GM12878 (cell line): ENCODE data around the gene ATXN7L1. TPM values are rescaled to one million over a fixed set of nuclear protein-coding genes. Genes with fewer than 3 reads are reported as not detected.

Source experiments
- ATAC-seq: fragments of 200-7000 bp; cut with Tn5 transposase; 3 replicates; pipeline ENCODE4 v1.9.1; 2020; ENCODE audit warnings: mild to moderate bottlenecking, moderate library complexity
- BruUV-seq: library from RNA; stranded (reverse); fragments of 400-500 nt; replicated peaks from 2 replicates; lab custom pipeline; 2021; lab: Mats Ljungman, UMichigan
- CTCF ChIA-PET: fragments of 300-600 bp; sonication (Branson Sonifier 250); formaldehyde crosslinking; extraction: SDS; loops from one replicate; lab custom pipeline; 2021; ENCODE audit warnings: inconsistent platforms; lab: Yijun Ruan, JAX
- POLR2A ChIA-PET: fragments of 350-600 bp; formaldehyde crosslinking; extraction: SDS; loops from one replicate; lab custom pipeline; 2021; ENCODE audit warnings: inconsistent platforms; lab: Charles Lee
- RAD21 ChIA-PET: fragments of 300-600 bp; sonication (Branson Sonifier 250); formaldehyde crosslinking; loops from one replicate; lab custom pipeline; 2023; ENCODE audit warnings: antibody characterized with exemption; ENCODE audit not compliant: unreplicated experiment; lab: Charles Lee
- SMC1A ChIA-PET: fragments of 300-600 bp; sonication (Branson Sonifier 250); formaldehyde crosslinking; loops from one replicate; lab custom pipeline; 2023; ENCODE audit not compliant: unreplicated experiment, uncharacterized antibody; lab: Charles Lee
- DNase-seq: peaks from one replicate; pipeline ENCODE4 v3.0.0-alpha.2; 2011; ENCODE audit warnings: low read depth, low spot score
- FAIRE-seq: peaks from 3 replicates; lab custom pipeline; 2011; peaks lifted over from hg19 to GRCh38; lab: Jason Lieb, UNC
- H2AFZ ChIP-seq: 2 replicates; pipeline ENCODE4 v1.6.0; 2011; ENCODE audit warnings: low read depth, low read length, control low read depth; ENCODE audit not compliant: control insufficient read depth
- H3K27ac ChIP-seq: 2 replicates; pipeline ENCODE4 v1.5.1; 2011; ENCODE audit warnings: control low read depth; ENCODE audit not compliant: control insufficient read depth, insufficient read depth
- H3K27me3 ChIP-seq, 2 experiments: replicated peaks in 1 of 2; 2 replicates each; pipeline versions ENCODE4 v1.6.0 to v1.6.1; 2011; ENCODE audit warnings: low read length in 1 of 2; ENCODE audit not compliant: control insufficient read depth in 2 of 2, insufficient read depth in 2 of 2
- H3K36me3 ChIP-seq, 2 experiments: 2 replicates each; pipeline ENCODE4 v1.5.1; 2011; ENCODE audit warnings: low read length in 1 of 2; ENCODE audit not compliant: control insufficient read depth in 2 of 2, insufficient read depth in 2 of 2
- H3K4me1 ChIP-seq: 2 replicates; pipeline ENCODE4 v1.6.1; 2011; ENCODE audit warnings: mild to moderate bottlenecking, low read length, moderate library complexity, mixed read lengths; ENCODE audit not compliant: control insufficient read depth, insufficient read depth
- H3K4me2 ChIP-seq: 2 replicates; pipeline ENCODE4 v1.6.0; 2011; ENCODE audit warnings: control low read depth; ENCODE audit not compliant: control insufficient read depth, insufficient read depth
- H3K4me3 ChIP-seq: fragments of 200-600 bp; sonication (generic); 2 replicates; pipeline ENCODE4 v1.5.1; 2016
- H3K79me2 ChIP-seq: 2 replicates; pipeline ENCODE4 v1.6.0; 2011; ENCODE audit warnings: low read length; ENCODE audit not compliant: control insufficient read depth, insufficient read depth
- H3K9ac ChIP-seq: 2 replicates; pipeline ENCODE4 v1.8.0; 2011; ENCODE audit warnings: low read length, control low read depth, mixed read lengths; ENCODE audit not compliant: control insufficient read depth, insufficient read depth
- H3K9me3 ChIP-seq: replicated peaks from 3 replicates; pipeline ENCODE4 v1.5.1; 2011; ENCODE audit warnings: mild to moderate bottlenecking, low read length; ENCODE audit not compliant: control insufficient read depth, insufficient read depth
- H4K20me1 ChIP-seq: 2 replicates; pipeline ENCODE4 v1.6.0; 2011; ENCODE audit not compliant: control insufficient read depth, insufficient read depth
- ESRRA ChIP-seq: IDR thresholded peaks from 2 replicates; pipeline ENCODE4 v1.6.1; 2012; ENCODE audit warnings: mild to moderate bottlenecking, low read length, improper control_type of control experiment
- RUNX3 ChIP-seq: IDR thresholded peaks from 2 replicates; pipeline ENCODE4 v1.6.1; 2012; ENCODE audit warnings: low read length, inconsistent platforms
- TARDBP ChIP-seq: IDR thresholded peaks from 2 replicates; pipeline ENCODE4 v1.6.1; 2016; ENCODE audit warnings: borderline replicate concordance
- WGBS: methylation state at CpG from one replicate; pipeline ENCODE4 v1.1.6; 2016; ENCODE audit warnings: low lambda C conversion rate; ENCODE audit not compliant: insufficient replicate concordance, insufficient coverage; ENCODE audit errors: missing lambda C conversion rate; 5-methylcytosine and 5-hydroxymethylcytosine counted together
- in situ Hi-C: fragments of 300-500 bp; cut with MboI; formaldehyde crosslinking; loops from 9 replicates; pipeline ENCODE4 v1.14.3; 2018; ENCODE audit warnings: mixed read lengths
- intact Hi-C: fragments of 100-400 bp; cut with micrococcal nuclease; formaldehyde crosslinking; loops from one replicate; pipeline ENCODE4 v1.14.2; 2022; ENCODE audit not compliant: unreplicated experiment
- polyA plus RNA-seq, 11 experiments: library from polyadenylated mRNA; depleted of rRNA in 4 of 11; unstranded in 6 of 11; stranded (reverse) in 5 of 11; fragments of >200 nt; fragmentation: Nextera tagmentation in 4 of 11; fragmentation: Illumina TruSeq in 1 of 11; extraction: Ambion mirVana in 4 of 11; extraction: Trizol in 1 of 11; gene quantifications; 1 replicate in 1 of 11; 2 replicates in 10 of 11; pipeline versions ENCODE4 v1.2.1 to v1.2.3, GENCODE V29; 2011 to 2016; ENCODE audit warnings: inconsistent platforms in 2 of 11, missing spikeins in 2 of 11, low read depth in 1 of 11
- total RNA-seq, 4 experiments: library from RNA; depleted of rRNA in 3 of 4; stranded (reverse); fragments of >200 nt in 3 of 4; fragmentation: Illumina TruSeq in 1 of 4; extraction: Trizol in 1 of 4; gene quantifications; 2 replicates each; pipeline versions ENCODE4 v1.2.1 to v1.2.3, GENCODE V29; 2013 to 2021
- TF ChIP-seq, protein P1 (sequence below): fragments of 450-650 bp; IDR thresholded peaks from 2 replicates; pipeline ENCODE4 v1.6.1; 2017; ENCODE audit warnings: mild to moderate bottlenecking, moderate library complexity
- TF ChIP-seq, protein P2 (sequence below): fragments of 150-350 bp; IDR thresholded peaks from 2 replicates; pipeline ENCODE4 v1.6.1; 2016; ENCODE audit warnings: low read depth, low read length
- TF ChIP-seq, protein P3 (sequence below): IDR thresholded peaks from 2 replicates; pipeline ENCODE4 v1.6.1; 2012; ENCODE audit warnings: low read depth, low read length, improper control_type of control experiment

ATXN7L1 gene
- total and polyA plus RNA-seq, 10 of the 15 experiments (the other 5 are each of a cell fraction or from before 2014, with no cell fraction given), result 0.40 to 2.9 (median 1.2) TPM

DNA sequence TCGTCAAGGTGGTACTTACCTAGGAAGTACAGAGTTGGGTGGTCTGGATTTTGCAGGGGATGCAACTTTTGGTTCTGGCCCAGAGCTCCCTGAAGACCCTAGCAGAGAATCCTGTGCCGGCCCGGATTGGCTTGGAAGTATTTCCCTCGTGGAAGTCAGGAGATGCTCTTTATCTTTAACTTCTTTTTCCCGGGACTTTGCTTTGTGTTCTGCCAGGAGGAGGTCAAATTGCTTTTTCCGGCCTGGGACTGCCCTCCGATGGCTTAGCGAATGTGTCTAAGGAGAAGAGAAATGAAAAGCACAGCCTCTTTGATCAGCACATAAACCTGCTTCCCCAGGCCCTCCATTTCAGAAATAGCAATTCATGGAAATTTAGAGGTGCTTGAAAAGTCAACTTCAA is 238.1 kb downstream of the ATXN7L1 start:
- Histone ChIP-seq H4K20me1 (no peaks in the 10 kb centered on the region), H3K27ac (no peak overlapping the region), H2AFZ (no peak overlapping the region), H3K4me3 (no peak overlapping the region), H3K9ac (no peak overlapping the region), H3K36me3 (no peaks in the 10 kb centered on the region), H3K4me1 (no peaks in the 10 kb centered on the region), H3K27me3 (peaks cover 0 to 2% of the 10 kb centered on the region in 2 experiments; a peak in 1 of 4 replicates), H3K79me2 (no peaks in the 10 kb centered on the region), H3K9me3 (no peaks in the 10 kb centered on the region), H3K4me2 (no peak overlapping the region)
- FAIRE-seq (no peak), ATAC-seq (no peak), DNase-seq (no peak)
- ChIA-PET CTCF (no interaction called here), POLR2A (no interaction called here), RAD21 (no interaction called here), SMC1A (interaction anchor here (0.6 kb wide), 1 partner anchor 72 kb away, joined by 3 read pairs; no protein-coding TSS in a partner anchor)
- in situ Hi-C loops, result no loop called here
- WGBS, result 88% methylated on average over 8 of the region's 8 CpGs
- BruUV-seq, result no TSS peak
- intact Hi-C loops, result no loop called here
- no peak for TF ChIP-seq TARDBP
- TF ChIP-seq, protein P1, sequence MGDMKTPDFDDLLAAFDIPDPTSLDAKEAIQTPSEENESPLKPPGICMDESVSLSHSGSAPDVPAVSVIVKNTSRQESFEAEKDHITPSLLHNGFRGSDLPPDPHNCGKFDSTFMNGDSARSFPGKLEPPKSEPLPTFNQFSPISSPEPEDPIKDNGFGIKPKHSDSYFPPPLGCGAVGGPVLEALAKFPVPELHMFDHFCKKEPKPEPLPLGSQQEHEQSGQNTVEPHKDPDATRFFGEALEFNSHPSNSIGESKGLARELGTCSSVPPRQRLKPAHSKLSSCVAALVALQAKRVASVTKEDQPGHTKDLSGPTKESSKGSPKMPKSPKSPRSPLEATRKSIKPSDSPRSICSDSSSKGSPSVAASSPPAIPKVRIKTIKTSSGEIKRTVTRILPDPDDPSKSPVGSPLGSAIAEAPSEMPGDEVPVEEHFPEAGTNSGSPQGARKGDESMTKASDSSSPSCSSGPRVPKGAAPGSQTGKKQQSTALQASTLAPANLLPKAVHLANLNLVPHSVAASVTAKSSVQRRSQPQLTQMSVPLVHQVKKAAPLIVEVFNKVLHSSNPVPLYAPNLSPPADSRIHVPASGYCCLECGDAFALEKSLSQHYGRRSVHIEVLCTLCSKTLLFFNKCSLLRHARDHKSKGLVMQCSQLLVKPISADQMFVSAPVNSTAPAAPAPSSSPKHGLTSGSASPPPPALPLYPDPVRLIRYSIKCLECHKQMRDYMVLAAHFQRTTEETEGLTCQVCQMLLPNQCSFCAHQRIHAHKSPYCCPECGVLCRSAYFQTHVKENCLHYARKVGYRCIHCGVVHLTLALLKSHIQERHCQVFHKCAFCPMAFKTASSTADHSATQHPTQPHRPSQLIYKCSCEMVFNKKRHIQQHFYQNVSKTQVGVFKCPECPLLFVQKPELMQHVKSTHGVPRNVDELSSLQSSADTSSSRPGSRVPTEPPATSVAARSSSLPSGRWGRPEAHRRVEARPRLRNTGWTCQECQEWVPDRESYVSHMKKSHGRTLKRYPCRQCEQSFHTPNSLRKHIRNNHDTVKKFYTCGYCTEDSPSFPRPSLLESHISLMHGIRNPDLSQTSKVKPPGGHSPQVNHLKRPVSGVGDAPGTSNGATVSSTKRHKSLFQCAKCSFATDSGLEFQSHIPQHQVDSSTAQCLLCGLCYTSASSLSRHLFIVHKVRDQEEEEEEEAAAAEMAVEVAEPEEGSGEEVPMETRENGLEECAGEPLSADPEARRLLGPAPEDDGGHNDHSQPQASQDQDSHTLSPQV, result no peak

DNA sequence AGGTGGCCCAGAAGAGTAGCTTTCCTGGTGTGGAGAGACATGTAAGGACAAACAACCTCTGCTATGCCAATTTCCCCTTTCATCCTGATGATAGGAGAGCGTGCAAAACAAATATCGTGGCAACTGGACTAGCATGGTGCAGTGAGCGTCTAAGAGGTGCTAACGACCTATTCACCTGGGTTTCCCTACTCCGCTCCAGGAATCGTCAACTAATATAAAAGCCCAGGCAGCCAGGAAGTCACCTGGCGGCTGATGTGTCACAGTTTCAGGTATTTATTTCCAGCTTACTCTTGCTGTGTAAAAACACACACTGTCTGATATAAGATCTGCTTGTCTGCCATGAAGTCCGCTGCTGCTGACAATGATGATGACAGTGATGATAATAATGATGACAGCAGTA is 238.6 kb downstream of the ATXN7L1 start:
- H3K36me3 ChIP-seq, result no peaks in the 10 kb centered on the region
- in situ Hi-C loops (no loop called here), intact Hi-C loops (no loop called here)
- no peak for ATAC-seq
- no peaks in the 10 kb centered on the region for H3K9me3 ChIP-seq
- H3K4me1 ChIP-seq, result no peaks in the 10 kb centered on the region
- WGBS, result 93% methylated on average over 8 of the region's 8 CpGs
- RAD21 ChIA-PET, result interaction anchor here (0.6 kb wide), 1 partner anchor 519 kb away, joined by 3 read pairs; no protein-coding TSS in a partner anchor
- H3K4me3 ChIP-seq, result no peak overlapping the region
- H3K9ac ChIP-seq, result no peak overlapping the region
- no peaks in the 10 kb centered on the region for H4K20me1 ChIP-seq
- no peak for DNase-seq
- no peaks in the 10 kb centered on the region for H3K79me2 ChIP-seq
- SMC1A ChIA-PET, result no interaction called here
- no peak for FAIRE-seq
- POLR2A ChIA-PET, result no interaction called here
- BruUV-seq, result no TSS peak
- no peak overlapping the region for H3K27ac ChIP-seq
- H2AFZ ChIP-seq, result no peak overlapping the region
- H3K4me2 ChIP-seq, result no peak overlapping the region
- CTCF ChIA-PET, result no interaction called here
- peaks cover 0 to 2% of the 10 kb centered on the region in 2 experiments; a peak in 1 of 4 replicates for H3K27me3 ChIP-seq
- TF ChIP-seq ESRRA (no peak), RUNX3 (no peak)
- TF ChIP-seq, protein P2, sequence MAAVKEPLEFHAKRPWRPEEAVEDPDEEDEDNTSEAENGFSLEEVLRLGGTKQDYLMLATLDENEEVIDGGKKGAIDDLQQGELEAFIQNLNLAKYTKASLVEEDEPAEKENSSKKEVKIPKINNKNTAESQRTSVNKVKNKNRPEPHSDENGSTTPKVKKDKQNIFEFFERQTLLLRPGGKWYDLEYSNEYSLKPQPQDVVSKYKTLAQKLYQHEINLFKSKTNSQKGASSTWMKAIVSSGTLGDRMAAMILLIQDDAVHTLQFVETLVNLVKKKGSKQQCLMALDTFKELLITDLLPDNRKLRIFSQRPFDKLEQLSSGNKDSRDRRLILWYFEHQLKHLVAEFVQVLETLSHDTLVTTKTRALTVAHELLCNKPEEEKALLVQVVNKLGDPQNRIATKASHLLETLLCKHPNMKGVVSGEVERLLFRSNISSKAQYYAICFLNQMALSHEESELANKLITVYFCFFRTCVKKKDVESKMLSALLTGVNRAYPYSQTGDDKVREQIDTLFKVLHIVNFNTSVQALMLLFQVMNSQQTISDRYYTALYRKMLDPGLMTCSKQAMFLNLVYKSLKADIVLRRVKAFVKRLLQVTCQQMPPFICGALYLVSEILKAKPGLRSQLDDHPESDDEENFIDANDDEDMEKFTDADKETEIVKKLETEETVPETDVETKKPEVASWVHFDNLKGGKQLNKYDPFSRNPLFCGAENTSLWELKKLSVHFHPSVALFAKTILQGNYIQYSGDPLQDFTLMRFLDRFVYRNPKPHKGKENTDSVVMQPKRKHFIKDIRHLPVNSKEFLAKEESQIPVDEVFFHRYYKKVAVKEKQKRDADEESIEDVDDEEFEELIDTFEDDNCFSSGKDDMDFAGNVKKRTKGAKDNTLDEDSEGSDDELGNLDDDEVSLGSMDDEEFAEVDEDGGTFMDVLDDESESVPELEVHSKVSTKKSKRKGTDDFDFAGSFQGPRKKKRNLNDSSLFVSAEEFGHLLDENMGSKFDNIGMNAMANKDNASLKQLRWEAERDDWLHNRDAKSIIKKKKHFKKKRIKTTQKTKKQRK, result no peak
- TF ChIP-seq, protein P3, sequence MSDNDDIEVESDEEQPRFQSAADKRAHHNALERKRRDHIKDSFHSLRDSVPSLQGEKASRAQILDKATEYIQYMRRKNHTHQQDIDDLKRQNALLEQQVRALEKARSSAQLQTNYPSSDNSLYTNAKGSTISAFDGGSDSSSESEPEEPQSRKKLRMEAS, result no peak
